ENCODE measurements around the gene CCDC17. TPM values are rescaled to one million over a fixed set of nuclear protein-coding genes. Genes with fewer than 3 reads are reported as not detected.

Gene CCDC17
- total RNA-seq, 2 donors from 2014 or later: 2.5 to 5.1 TPM

DNA sequence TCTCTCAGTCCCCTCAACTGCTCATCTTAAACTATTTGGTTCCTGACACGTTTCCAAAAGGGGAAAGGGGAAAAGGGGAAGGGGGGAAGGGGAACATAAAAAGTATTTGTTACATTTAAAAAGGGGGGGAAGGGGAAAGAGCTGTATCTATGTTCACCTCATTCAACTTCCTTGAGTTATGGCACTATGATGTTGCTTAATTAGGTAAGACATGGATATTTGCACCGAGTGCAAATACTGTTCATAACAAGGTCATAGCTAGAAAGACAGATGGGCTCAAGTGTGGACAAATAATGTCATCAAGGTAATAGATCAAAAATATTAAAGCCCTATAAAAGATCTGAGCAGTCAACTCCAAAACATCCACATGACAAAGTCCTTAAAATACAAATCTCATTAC, 36.5 kb upstream of the CCDC17 start:
- H3K27me3 ChIP-seq (ENCODE audit: control insufficient read depth, insufficient read depth, low read length, poor library complexity, severe bottlenecking): no peaks in the 10 kb centered on the region
- no peaks in the 10 kb centered on the region for H3K4me1 ChIP-seq (ENCODE audit: control insufficient read depth, insufficient read depth, low read length)
- H3K27ac ChIP-seq (ENCODE audit: low read depth, low read length): no peak overlapping the region
- no peaks in the 10 kb centered on the region for H3K27me3 Mint-ChIP-seq (ENCODE audit: insufficient read depth)
- no peaks in the 10 kb centered on the region for H3K9me3 ChIP-seq (ENCODE audit: control insufficient read depth, low read length)
- 94% methylated on average over 2 of the region's 2 CpGs; no CpG with 5 or more reads in 1 of the 2 experiments for WGBS, 2 experiments (ENCODE audit: insufficient coverage in 1 of 2, insufficient read length in 1 of 2)
- H3K27ac Mint-ChIP-seq: peak overlapping the region; percentile 21
- H3K4me3 ChIP-seq (ENCODE audit: low read length): no peak overlapping the region
- H3K36me3 Mint-ChIP-seq (ENCODE audit: low read depth): peaks cover 65% of the 10 kb centered on the region
- H3K36me3 ChIP-seq (ENCODE audit: control insufficient read depth, insufficient read depth, low read length): peaks cover 56% of the 10 kb centered on the region
- no peak overlapping the region for H3K9ac ChIP-seq (ENCODE audit: extremely low read depth, low read length, poor library complexity, severe bottlenecking)
- H3K4me3 Mint-ChIP-seq: no peak overlapping the region
- H3K9me3 Mint-ChIP-seq: no peaks in the 10 kb centered on the region
- no peak for DNase-seq
- H3K4me1 Mint-ChIP-seq: no peaks in the 10 kb centered on the region
- TF ChIP-seq, protein P1, sequence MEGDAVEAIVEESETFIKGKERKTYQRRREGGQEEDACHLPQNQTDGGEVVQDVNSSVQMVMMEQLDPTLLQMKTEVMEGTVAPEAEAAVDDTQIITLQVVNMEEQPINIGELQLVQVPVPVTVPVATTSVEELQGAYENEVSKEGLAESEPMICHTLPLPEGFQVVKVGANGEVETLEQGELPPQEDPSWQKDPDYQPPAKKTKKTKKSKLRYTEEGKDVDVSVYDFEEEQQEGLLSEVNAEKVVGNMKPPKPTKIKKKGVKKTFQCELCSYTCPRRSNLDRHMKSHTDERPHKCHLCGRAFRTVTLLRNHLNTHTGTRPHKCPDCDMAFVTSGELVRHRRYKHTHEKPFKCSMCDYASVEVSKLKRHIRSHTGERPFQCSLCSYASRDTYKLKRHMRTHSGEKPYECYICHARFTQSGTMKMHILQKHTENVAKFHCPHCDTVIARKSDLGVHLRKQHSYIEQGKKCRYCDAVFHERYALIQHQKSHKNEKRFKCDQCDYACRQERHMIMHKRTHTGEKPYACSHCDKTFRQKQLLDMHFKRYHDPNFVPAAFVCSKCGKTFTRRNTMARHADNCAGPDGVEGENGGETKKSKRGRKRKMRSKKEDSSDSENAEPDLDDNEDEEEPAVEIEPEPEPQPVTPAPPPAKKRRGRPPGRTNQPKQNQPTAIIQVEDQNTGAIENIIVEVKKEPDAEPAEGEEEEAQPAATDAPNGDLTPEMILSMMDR (conservative IDR thresholded peaks at IDR 0.05): no peak

DNA sequence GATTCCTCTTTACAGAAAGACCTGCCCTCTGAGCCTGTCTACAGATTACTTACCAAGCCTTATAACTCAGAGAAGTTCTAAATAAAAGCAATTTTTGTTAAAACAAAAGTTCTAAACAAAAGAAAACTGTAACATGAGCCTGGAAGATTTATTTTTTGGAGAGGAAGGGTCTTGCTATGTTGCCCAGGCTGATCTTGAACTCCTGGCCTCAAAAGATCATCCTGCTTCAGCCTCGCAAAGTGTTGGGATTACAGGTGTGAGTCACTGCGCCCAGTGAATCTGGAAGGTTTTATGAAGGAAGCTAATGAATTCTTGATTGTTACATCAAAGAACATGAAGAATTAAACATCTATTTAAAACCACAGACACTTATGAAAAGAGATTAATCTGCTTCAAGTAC, 35.4 kb upstream of the CCDC17 start:
- H3K4me1 ChIP-seq (ENCODE audit: control insufficient read depth, insufficient read depth, low read length): no peaks in the 10 kb centered on the region
- TF ChIP-seq, protein P1 (conservative IDR thresholded peaks at IDR 0.05): no peak
- Mint-ChIP-seq H3K4me3 (no peak overlapping the region), H3K27ac (no peak overlapping the region), H3K36me3 (ENCODE audit: low read depth) (peaks cover 73% of the 10 kb centered on the region), H3K4me1 (no peaks in the 10 kb centered on the region), H3K9me3 (no peaks in the 10 kb centered on the region), H3K27me3 (ENCODE audit: insufficient read depth) (no peaks in the 10 kb centered on the region)
- no peak overlapping the region for H3K9ac ChIP-seq (ENCODE audit: extremely low read depth, low read length, poor library complexity, severe bottlenecking)
- no peaks in the 10 kb centered on the region for H3K27me3 ChIP-seq (ENCODE audit: control insufficient read depth, insufficient read depth, low read length, poor library complexity, severe bottlenecking)
- H3K9me3 ChIP-seq (ENCODE audit: control insufficient read depth, low read length): no peaks in the 10 kb centered on the region
- no peak overlapping the region for H3K27ac ChIP-seq (ENCODE audit: low read depth, low read length)
- peaks cover 67% of the 10 kb centered on the region for H3K36me3 ChIP-seq (ENCODE audit: control insufficient read depth, insufficient read depth, low read length)
- no peak overlapping the region for H3K4me3 ChIP-seq (ENCODE audit: low read length)
- WGBS, 2 experiments (ENCODE audit: insufficient coverage in 1 of 2, insufficient read length in 1 of 2): 80 to 100% methylated on average over 1 to 2 of the region's 2 CpGs
- DNase-seq: no peak

DNA sequence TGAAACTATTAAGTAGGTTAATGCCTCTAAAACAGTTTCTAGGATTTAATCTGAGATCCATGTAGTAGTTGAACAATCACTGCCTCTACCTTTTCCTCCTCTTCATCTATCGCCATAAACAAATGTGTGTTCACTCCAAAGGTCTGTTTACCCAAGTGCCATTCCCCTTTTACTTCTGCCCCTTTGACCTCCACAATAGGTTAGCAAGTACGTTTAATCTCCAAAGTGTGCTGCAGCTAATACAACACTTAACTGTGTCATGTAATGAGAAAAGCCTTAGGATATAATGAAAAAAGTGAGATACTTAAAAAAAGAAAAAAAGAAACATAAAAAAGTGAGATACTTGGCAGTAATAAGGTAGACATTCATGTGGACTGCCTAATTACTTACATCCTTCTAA, 34.3 kb upstream of the CCDC17 start:
- no peak overlapping the region for H3K27ac Mint-ChIP-seq
- H3K4me3 Mint-ChIP-seq: no peak overlapping the region
- Histone ChIP-seq H3K9me3 (ENCODE audit: control insufficient read depth, low read length) (no peaks in the 10 kb centered on the region), H3K36me3 (ENCODE audit: control insufficient read depth, insufficient read depth, low read length) (peaks cover 77% of the 10 kb centered on the region), H3K4me3 (ENCODE audit: low read length) (no peak overlapping the region), H3K4me1 (ENCODE audit: control insufficient read depth, insufficient read depth, low read length) (no peaks in the 10 kb centered on the region), H3K27ac (ENCODE audit: low read depth, low read length) (no peak overlapping the region), H3K27me3 (ENCODE audit: control insufficient read depth, insufficient read depth, low read length, poor library complexity, severe bottlenecking) (no peaks in the 10 kb centered on the region), H3K9ac (ENCODE audit: extremely low read depth, low read length, poor library complexity, severe bottlenecking) (no peak overlapping the region)
- no peaks in the 10 kb centered on the region for H3K27me3 Mint-ChIP-seq (ENCODE audit: insufficient read depth)
- WGBS, 2 experiments (ENCODE audit: insufficient coverage in 1 of 2, insufficient read length in 1 of 2): 97 to 100% methylated on average over 1 to 2 of the region's 2 CpGs
- H3K9me3 Mint-ChIP-seq: no peaks in the 10 kb centered on the region
- TF ChIP-seq, protein P1 (conservative IDR thresholded peaks at IDR 0.05): no peak
- H3K4me1 Mint-ChIP-seq: no peaks in the 10 kb centered on the region
- peaks cover 70% of the 10 kb centered on the region for H3K36me3 Mint-ChIP-seq (ENCODE audit: low read depth)
- DNase-seq: no peak
